Calu3 (cell line): ENCODE measurements around the gene CBARP. TPM values are rescaled to one million over a fixed set of nuclear protein-coding genes. Genes with fewer than 3 reads are reported as not detected.
A peak's percentile ranks its signal among the peaks of the same experiment; 100 is the strongest.

Source experiments
- BruUV-seq: library from RNA; stranded (reverse); fragments of 400-500 nt; replicated peaks from 2 replicates; lab custom pipeline; 2021; lab: Mats Ljungman, UMichigan
- CTCF ChIA-PET: fragments of 300-600 bp; sonication (Branson Sonifier 250); formaldehyde crosslinking; loops from one replicate; lab custom pipeline; 2022; ENCODE audit warnings: antibody characterized with exemption; lab: Charles Lee
- DNase-seq: peaks from one replicate; pipeline ENCODE4 v3.0.0; 2022
- H3K27ac Mint-ChIP-seq: one replicate; pipeline ENCODE4 v1.8.0; 2022; ENCODE audit warnings: mixed read lengths; ENCODE audit not compliant: unreplicated experiment
- H3K27me3 Mint-ChIP-seq: one replicate; pipeline ENCODE4 v1.8.0; 2022; ENCODE audit warnings: mixed read lengths; ENCODE audit not compliant: unreplicated experiment
- H3K36me3 Mint-ChIP-seq: one replicate; pipeline ENCODE4 v1.8.0; 2022; ENCODE audit warnings: mild to moderate bottlenecking, moderate library complexity, mixed read lengths; ENCODE audit not compliant: insufficient read depth, unreplicated experiment
- H3K4me1 Mint-ChIP-seq: one replicate; pipeline ENCODE4 v1.8.0; 2022; ENCODE audit warnings: mild to moderate bottlenecking, low read depth, mixed read lengths; ENCODE audit not compliant: unreplicated experiment
- H3K4me3 Mint-ChIP-seq: one replicate; pipeline ENCODE4 v1.8.0; 2022; ENCODE audit warnings: mild to moderate bottlenecking, low read depth, moderate library complexity, mixed read lengths; ENCODE audit not compliant: unreplicated experiment
- H3K9me3 Mint-ChIP-seq: one replicate; pipeline ENCODE4 v1.8.0; 2022; ENCODE audit warnings: low read depth, mixed read lengths; ENCODE audit not compliant: unreplicated experiment
- intact Hi-C: fragments of 100-400 bp; cut with micrococcal nuclease; formaldehyde crosslinking; loops from one replicate; pipeline ENCODE4 v1.10.0; 2022; ENCODE audit not compliant: unreplicated experiment
- total RNA-seq: library from RNA; stranded (reverse); gene quantifications from 2 replicates; pipeline ENCODE4 v1.2.3, GENCODE V29; 2022
- TF ChIP-seq, protein P1 (sequence below): fragments of 200-600 bp; IDR thresholded peaks from one replicate; pipeline ENCODE4 v1.8.0; 2022; ENCODE audit warnings: antibody characterized with exemption; ENCODE audit not compliant: unreplicated experiment

CBARP gene
- total RNA-seq, 1 experiment from 2014 or later, result 4.2 TPM

DNA sequence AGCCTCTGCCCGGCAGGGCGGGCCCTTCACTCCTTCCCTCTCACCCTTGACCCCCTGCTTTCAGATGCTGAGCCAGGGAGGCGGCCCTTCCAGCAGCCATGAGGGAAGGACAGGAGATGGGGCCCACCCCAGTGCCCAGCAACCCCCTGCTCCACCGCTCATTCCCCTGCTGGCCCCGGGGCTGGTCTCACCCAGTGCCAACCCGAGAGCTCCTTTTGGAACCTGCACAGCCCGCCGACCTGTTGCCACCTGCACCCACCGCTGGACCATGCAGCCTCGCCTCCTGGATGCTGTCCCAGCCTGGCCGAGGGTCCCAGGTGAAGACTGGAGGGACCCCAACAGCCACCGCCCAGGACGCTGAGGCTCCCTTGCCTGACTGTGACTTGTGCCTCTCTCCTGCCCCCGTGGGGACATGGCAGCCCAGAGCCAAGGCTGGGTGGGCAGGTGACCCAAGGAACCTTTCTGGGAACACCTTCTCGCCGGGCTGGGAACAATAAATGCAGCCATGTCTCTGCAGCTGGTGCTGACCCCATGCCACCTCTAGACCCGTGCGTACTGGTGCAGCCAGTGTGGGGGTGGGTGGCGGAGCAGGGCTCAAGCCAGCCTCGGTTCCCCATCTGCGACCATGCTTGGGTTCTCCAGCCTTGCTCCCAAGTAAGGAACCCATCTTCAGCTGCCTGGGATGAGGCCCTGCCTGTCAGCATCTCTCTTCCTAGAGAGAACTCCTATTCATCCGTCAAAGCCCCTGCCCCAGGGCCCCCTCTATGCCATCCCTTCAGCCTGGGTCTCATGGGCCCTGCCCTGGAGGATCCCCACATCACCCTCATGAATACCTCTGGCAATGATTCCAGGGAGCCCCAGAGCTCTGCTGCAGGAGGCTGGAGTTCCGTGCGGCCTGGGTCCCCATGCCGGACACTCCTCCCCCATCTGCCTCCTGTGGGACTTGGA, 41.2 kb upstream of the CBARP start:
- H3K9me3 Mint-ChIP-seq, result no peaks in the 10 kb centered on the region
- H3K4me3 Mint-ChIP-seq, result no peak overlapping the region
- no peak for DNase-seq
- CTCF ChIA-PET, result interaction anchor here (0.8 to 1.0 kb wide), 3 partner anchors 35 to 94 kb away, joined by 3 to 5 read pairs (median 3); no protein-coding TSS in a partner anchor
- TF ChIP-seq, protein P1, sequence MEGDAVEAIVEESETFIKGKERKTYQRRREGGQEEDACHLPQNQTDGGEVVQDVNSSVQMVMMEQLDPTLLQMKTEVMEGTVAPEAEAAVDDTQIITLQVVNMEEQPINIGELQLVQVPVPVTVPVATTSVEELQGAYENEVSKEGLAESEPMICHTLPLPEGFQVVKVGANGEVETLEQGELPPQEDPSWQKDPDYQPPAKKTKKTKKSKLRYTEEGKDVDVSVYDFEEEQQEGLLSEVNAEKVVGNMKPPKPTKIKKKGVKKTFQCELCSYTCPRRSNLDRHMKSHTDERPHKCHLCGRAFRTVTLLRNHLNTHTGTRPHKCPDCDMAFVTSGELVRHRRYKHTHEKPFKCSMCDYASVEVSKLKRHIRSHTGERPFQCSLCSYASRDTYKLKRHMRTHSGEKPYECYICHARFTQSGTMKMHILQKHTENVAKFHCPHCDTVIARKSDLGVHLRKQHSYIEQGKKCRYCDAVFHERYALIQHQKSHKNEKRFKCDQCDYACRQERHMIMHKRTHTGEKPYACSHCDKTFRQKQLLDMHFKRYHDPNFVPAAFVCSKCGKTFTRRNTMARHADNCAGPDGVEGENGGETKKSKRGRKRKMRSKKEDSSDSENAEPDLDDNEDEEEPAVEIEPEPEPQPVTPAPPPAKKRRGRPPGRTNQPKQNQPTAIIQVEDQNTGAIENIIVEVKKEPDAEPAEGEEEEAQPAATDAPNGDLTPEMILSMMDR, result no peak
- H3K27me3 Mint-ChIP-seq, result peaks cover 4% of the 10 kb centered on the region
- peaks cover 40% of the 10 kb centered on the region for H3K36me3 Mint-ChIP-seq
- intact Hi-C loops, result loop anchor here (2.0 kb wide), 1 partner anchor 94 kb away; no protein-coding TSS in a partner anchor
- peaks cover 2% of the 10 kb centered on the region for H3K4me1 Mint-ChIP-seq
- BruUV-seq, result no TSS peak
- no peak overlapping the region for H3K27ac Mint-ChIP-seq

DNA sequence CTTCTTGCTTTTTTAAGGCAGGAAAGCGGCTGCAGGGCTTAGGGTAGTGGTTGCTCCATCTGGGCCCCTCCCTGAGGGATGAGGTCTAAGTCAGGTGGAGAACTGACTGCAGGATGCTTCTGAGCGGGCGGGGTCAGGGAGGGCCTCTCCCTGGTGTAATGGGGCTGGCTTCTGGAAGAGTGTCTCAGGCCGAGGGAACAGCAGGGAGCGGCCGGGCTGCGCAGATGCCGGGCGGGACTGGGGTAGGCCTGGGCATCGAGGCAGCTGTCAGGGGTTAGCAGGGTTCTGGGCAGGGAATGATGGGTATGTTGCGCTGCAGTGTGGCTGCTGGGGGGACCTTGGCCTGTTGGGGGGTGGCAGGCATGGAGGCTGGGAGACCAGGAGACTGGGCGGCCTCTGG, 40.3 kb upstream of the CBARP start:
- Mint-ChIP-seq H3K9me3 (no peaks in the 10 kb centered on the region), H3K36me3 (peaks cover 49% of the 10 kb centered on the region), H3K27ac (no peak overlapping the region), H3K27me3 (no peaks in the 10 kb centered on the region), H3K4me1 (no peaks in the 10 kb centered on the region), H3K4me3 (no peak overlapping the region)
- no peak for DNase-seq
- CTCF ChIA-PET, result no interaction called here
- intact Hi-C loops, result loop anchor here (2.0 kb wide), 1 partner anchor 95 kb away; no protein-coding TSS in a partner anchor
- no TSS peak for BruUV-seq
- TF ChIP-seq, protein P1, result no peak

DNA sequence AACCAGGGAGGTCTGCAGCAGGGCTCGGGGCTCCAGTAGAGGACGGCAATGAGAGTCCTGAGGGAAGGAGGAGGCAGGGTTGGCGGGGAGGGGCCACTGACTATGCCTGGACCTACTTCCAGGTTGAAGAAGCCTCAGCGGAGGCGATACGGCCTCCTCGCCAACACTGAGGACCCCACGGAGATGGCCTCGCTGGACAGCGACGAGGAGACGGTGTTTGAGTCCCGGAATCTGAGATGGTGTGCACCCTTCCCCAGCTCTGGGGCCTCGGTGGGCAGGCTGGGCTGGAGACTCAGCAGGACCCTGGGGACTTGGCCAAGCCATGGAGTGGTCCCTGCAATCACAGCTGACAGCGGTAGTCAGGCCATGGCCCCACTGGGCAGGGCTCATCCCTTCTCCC, 39.3 kb upstream of the CBARP start:
- no peak for DNase-seq
- intact Hi-C loops, result no loop called here
- Mint-ChIP-seq H3K4me3 (peak overlapping the region; percentile 73), H3K9me3 (no peaks in the 10 kb centered on the region), H3K27ac (peak overlapping the region; percentile 65), H3K27me3 (no peaks in the 10 kb centered on the region), H3K4me1 (no peaks in the 10 kb centered on the region), H3K36me3 (peaks cover 58% of the 10 kb centered on the region)
- BruUV-seq, result no TSS peak
- CTCF ChIA-PET, result interaction anchor here (0.6 kb wide), 1 partner anchor 24 kb away, joined by 4 read pairs; no protein-coding TSS in a partner anchor
- TF ChIP-seq, protein P1, result no peak

DNA sequence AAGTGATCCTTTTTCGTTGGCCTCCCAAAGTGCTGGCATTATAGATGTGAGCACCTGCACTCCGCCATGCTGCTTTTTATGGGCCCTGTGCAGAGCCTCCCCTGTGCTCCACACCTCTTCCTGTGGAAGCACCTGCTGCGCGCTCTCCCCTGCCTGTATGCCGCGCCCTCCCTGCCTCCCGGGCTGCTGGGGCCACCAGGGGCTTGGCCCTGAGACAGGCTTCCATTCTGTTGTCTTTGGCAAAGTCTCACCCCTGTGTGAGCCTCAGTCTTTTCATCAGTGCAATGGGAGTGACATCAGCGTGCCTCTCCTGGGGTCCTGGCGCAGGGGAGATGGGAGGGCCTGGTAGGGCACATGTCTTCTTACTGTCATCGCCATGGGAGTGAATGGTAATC, 38.8 kb upstream of the CBARP start:
- H3K4me3 Mint-ChIP-seq, result peak overlapping the region; percentile 73
- H3K36me3 Mint-ChIP-seq, result peaks cover 61% of the 10 kb centered on the region
- peak overlapping the region; percentile 65 for H3K27ac Mint-ChIP-seq
- CTCF ChIA-PET, result no interaction called here
- no peaks in the 10 kb centered on the region for H3K4me1 Mint-ChIP-seq
- no TSS peak for BruUV-seq
- no peaks in the 10 kb centered on the region for H3K9me3 Mint-ChIP-seq
- no peaks in the 10 kb centered on the region for H3K27me3 Mint-ChIP-seq
- TF ChIP-seq, protein P1, result no peak
- intact Hi-C loops, result no loop called here
- DNase-seq, result no peak
